GM23338 (cell line): ENCODE measurements around the gene NEURL1.

Experiments used
- CREB1 ChIP-seq: fragments of 250-450 bp; sonication (Bioruptor Pico); IDR thresholded peaks from 2 replicates; pipeline ENCODE4 v1.5.0; 2020; ENCODE audit warnings: low read depth, mild to moderate bottlenecking, moderate library complexity
- CTCF ChIP-seq, 2 experiments: fragments of 200-600 bp in 1 of 2; sonication (generic) in 1 of 2; conservative IDR thresholded peaks; 2 replicates each; pipeline versions ENCODE4 v1.5.1 to v1.6.1; 2016 to 2017; ENCODE audit warnings: antibody characterized with exemption in 2 of 2, low read depth in 2 of 2, mild to moderate bottlenecking in 2 of 2, moderate library complexity in 1 of 2
- EZH2 ChIP-seq: fragments of 200-600 bp; sonication (generic); IDR thresholded peaks from one replicate; pipeline ENCODE4 v1.8.0; 2017; ENCODE audit warnings: antibody characterized with exemption, mild to moderate bottlenecking, low read depth; ENCODE audit not compliant: unreplicated experiment
- EZH2phosphoT487 ChIP-seq: fragments of 200-600 bp; sonication (generic); IDR thresholded peaks from one replicate; pipeline ENCODE4 v1.8.1; 2018; ENCODE audit warnings: antibody characterized with exemption; ENCODE audit not compliant: unreplicated experiment
- REST ChIP-seq: IDR thresholded peaks from one replicate; pipeline ENCODE4 v1.6.1; 2018; ENCODE audit warnings: antibody characterized with exemption; ENCODE audit not compliant: unreplicated experiment

DNA sequence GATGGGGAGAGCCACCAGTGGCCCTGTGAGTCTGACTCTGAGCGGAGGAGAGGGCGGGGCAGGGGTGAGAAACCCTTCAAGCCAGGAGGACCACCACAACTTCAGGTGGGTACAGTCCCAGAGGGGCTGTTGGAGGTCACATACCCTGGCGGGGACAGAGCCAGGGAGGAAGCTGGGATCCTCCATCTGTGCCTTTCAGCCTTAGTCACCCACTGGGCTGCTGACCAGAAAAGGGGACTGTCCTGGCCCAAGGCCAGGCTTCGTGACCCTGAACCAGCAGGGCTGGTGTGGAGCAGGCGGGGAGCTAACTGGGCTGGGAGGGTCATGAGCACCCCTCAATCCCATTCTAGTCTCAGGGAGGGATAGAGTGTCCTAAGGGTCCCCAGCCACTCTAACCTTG, 13.0 kb upstream of the NEURL1 start:
- TF ChIP-seq EZH2phosphoT487 (no peak), CTCF (conservative IDR thresholded peaks at IDR 0.05; ENCODE audit: low read depth in 2 of 2) (no peak), EZH2 (no peak), REST (no peak), CREB1 (no peak)
